Brain microvascular endothelial cell (primary cell): ENCODE data around the gene EEFSEC.

Source experiments
- DNase-seq: peaks from one replicate; pipeline ENCODE4 v3.0.0-alpha.2; 2020
- H3K27ac ChIP-seq: fragments of 250-450 bp; sonication (Bioruptor Pico); 2 replicates; pipeline ENCODE4 v1.5.1; 2020; ENCODE audit warnings: mild to moderate bottlenecking, moderate library complexity
- H3K27me3 ChIP-seq: fragments of 250-450 bp; sonication (Bioruptor Pico); replicated peaks from 2 replicates; pipeline ENCODE4 v1.5.1; 2020; ENCODE audit warnings: mild to moderate bottlenecking
- H3K36me3 ChIP-seq: fragments of 250-450 bp; sonication (Bioruptor Pico); replicated peaks from 2 replicates; pipeline ENCODE4 v1.5.1; 2020; ENCODE audit warnings: mild to moderate bottlenecking
- H3K4me3 ChIP-seq: 2 replicates; pipeline ENCODE4 v1.5.1; 2011; ENCODE audit warnings: low read depth, mild to moderate bottlenecking, control low read depth, low read length, moderate library complexity
- CTCF ChIP-seq: IDR thresholded peaks from 2 replicates; pipeline ENCODE4 v1.5.1; 2011; ENCODE audit warnings: low read depth, mild to moderate bottlenecking, moderate library complexity, low read length, control low read depth, inconsistent platforms; ENCODE audit errors: missing control alignments
- in situ Hi-C: cut with HindIII; loops from 2 replicates; pipeline ENCODE4 v1.10.0; 2017; ENCODE audit warnings: low sequenced_read_pairs, low pct_ligation_motif_present

EEFSEC gene

GRCh38 chr3:128340198-128340903, 187.1 kb downstream of the EEFSEC start:
- H3K4me3 ChIP-seq = no peak overlapping the region
- no peak for TF ChIP-seq CTCF
- H3K27ac ChIP-seq = no peak overlapping the region
- in situ Hi-C loops = no loop called here
- H3K36me3 ChIP-seq = no peaks in the 10 kb centered on the region
- no peak for DNase-seq
- H3K27me3 ChIP-seq = no peaks in the 10 kb centered on the region

GRCh38 chr3:128340904-128341555, 187.7 kb downstream of the EEFSEC start:
- no peak for DNase-seq
- no peaks in the 10 kb centered on the region for H3K27me3 ChIP-seq
- H3K4me3 ChIP-seq = no peak overlapping the region
- in situ Hi-C loops = no loop called here
- no peak for TF ChIP-seq CTCF
- H3K36me3 ChIP-seq = no peaks in the 10 kb centered on the region
- H3K27ac ChIP-seq = no peak overlapping the region

GRCh38 chr3:128341659-128342395, 188.5 kb downstream of the EEFSEC start:
- no peak for TF ChIP-seq CTCF
- no peak for DNase-seq
- in situ Hi-C loops = no loop called here
- Histone ChIP-seq H3K36me3 (no peaks in the 10 kb centered on the region), H3K4me3 (no peak overlapping the region), H3K27ac (no peak overlapping the region), H3K27me3 (no peaks in the 10 kb centered on the region)

GRCh38 chr3:128342701-128343180, 189.5 kb downstream of the EEFSEC start:
- TF ChIP-seq CTCF = no peak
- H3K27ac ChIP-seq = no peak overlapping the region
- H3K4me3 ChIP-seq = no peak overlapping the region
- in situ Hi-C loops = no loop called here
- H3K36me3 ChIP-seq = no peaks in the 10 kb centered on the region
- no peak for DNase-seq
- H3K27me3 ChIP-seq = no peaks in the 10 kb centered on the region

- H3K4me3 ChIP-seq = no peak overlapping the region
- no peak for TF ChIP-seq CTCF
- no peaks in the 10 kb centered on the region for H3K36me3 ChIP-seq
- no peaks in the 10 kb centered on the region for H3K27me3 ChIP-seq
- no peak overlapping the region for H3K27ac ChIP-seq
- DNase-seq = peak; percentile 40
- in situ Hi-C loops = no loop called here
Observed at GRCh38 chr3:128343287-128344051, 190.2 kb downstream of the EEFSEC start.
